ENCODE measurements around the gene CUX1.

GRCh38 chr7:102280521-102280920 is 463.1 kb downstream of the CUX1 start:
- TF ChIP-seq GATA2 (IDR thresholded peaks at IDR 0.05; ENCODE audit: low read depth, low read length) (no peak), GATA3 (IDR thresholded peaks at IDR 0.05; ENCODE audit: low read depth, low read length) (no peak)

Measured in SH-SY5Y (cell line).